OCI-LY7 (cell line): ENCODE measurements around the gene QSOX1. TPM values are rescaled to one million over a fixed set of nuclear protein-coding genes. Genes with fewer than 3 reads are reported as not detected.

ENCODE experiments used
- BruUV-seq: library from RNA; stranded (reverse); fragments of 400-500 nt; replicated peaks from 2 replicates; lab custom pipeline; 2021; lab: Mats Ljungman, UMichigan
- CTCF ChIA-PET: fragments of 300-600 bp; sonication (Branson Sonifier 250); formaldehyde crosslinking; loops from one replicate; lab custom pipeline; 2022; ENCODE audit warnings: antibody characterized with exemption; ENCODE audit not compliant: unreplicated experiment; lab: Charles Lee
- POLR2A ChIA-PET: fragments of 300-600 bp; sonication (Branson Sonifier 250); formaldehyde crosslinking; loops from one replicate; lab custom pipeline; 2022; ENCODE audit warnings: antibody characterized with exemption; lab: Charles Lee
- DNase-seq: peaks from one replicate; pipeline ENCODE4 v3.0.0-alpha.2; 2015; ENCODE audit warnings: low spot score
- H2AFZ ChIP-seq: fragments of 200-600 bp; sonication (generic), shearing (Covaris generic); 2 replicates; pipeline ENCODE4 v1.6.1; 2014; ENCODE audit warnings: mild to moderate bottlenecking, antibody characterized with exemption, low read length, moderate library complexity
- H3K27ac ChIP-seq: fragments of 200-600 bp; sonication (generic); 2 replicates; pipeline ENCODE4 v1.5.1; 2014; ENCODE audit warnings: mixed run types, low read depth, mild to moderate bottlenecking, moderate library complexity, low read length, inconsistent platforms; ENCODE audit not compliant: poor library complexity, severe bottlenecking
- H3K36me3 ChIP-seq: fragments of 200-600 bp; sonication (generic); 2 replicates; pipeline ENCODE4 v1.6.1; 2014; ENCODE audit warnings: mild to moderate bottlenecking, antibody characterized with exemption, low read length, moderate library complexity, mixed read lengths; ENCODE audit not compliant: insufficient read depth
- H3K4me1 ChIP-seq: fragments of 200-600 bp; sonication (generic); 2 replicates; pipeline ENCODE4 v1.5.1; 2014; ENCODE audit warnings: mild to moderate bottlenecking, low read length; ENCODE audit not compliant: insufficient read depth, poor library complexity, severe bottlenecking
- H3K4me2 ChIP-seq: fragments of 200-600 bp; sonication (generic); 2 replicates; pipeline ENCODE4 v1.6.1; 2014; ENCODE audit warnings: mild to moderate bottlenecking, low read length
- H3K4me3 ChIP-seq: fragments of 200-600 bp; sonication (generic); 2 replicates; pipeline ENCODE4 v1.5.1; 2014; ENCODE audit warnings: mild to moderate bottlenecking, low read depth, low read length; ENCODE audit not compliant: poor library complexity, severe bottlenecking
- H3K79me2 ChIP-seq: fragments of 200-600 bp; sonication (generic); 2 replicates; pipeline ENCODE4 v1.6.1; 2016; ENCODE audit warnings: low read depth, mild to moderate bottlenecking, low read length, moderate library complexity, mixed read lengths; ENCODE audit not compliant: insufficient read depth
- H3K9me2 ChIP-seq: fragments of 200-600 bp; sonication (generic); 2 replicates; pipeline ENCODE4 v1.6.1; 2016; ENCODE audit warnings: mild to moderate bottlenecking, low read length, mixed read lengths; ENCODE audit not compliant: insufficient read depth
- H3K9me3 ChIP-seq: fragments of 200-600 bp; sonication (generic); 2 replicates; pipeline ENCODE4 v1.6.1; 2014; ENCODE audit warnings: mild to moderate bottlenecking, mixed run types, low read length, mixed read lengths
- H4K20me1 ChIP-seq: fragments of 200-600 bp; sonication (generic); 2 replicates; pipeline ENCODE4 v1.6.1; 2014; ENCODE audit warnings: mild to moderate bottlenecking, antibody characterized with exemption, low read length, moderate library complexity, mixed read lengths; ENCODE audit not compliant: insufficient read depth
- CTCF ChIP-seq: fragments of 200-600 bp; sonication (generic); conservative IDR thresholded peaks from 2 replicates; pipeline ENCODE4 v1.5.1; 2014; ENCODE audit warnings: mild to moderate bottlenecking, antibody characterized with exemption, low read length, moderate library complexity, mixed read lengths
- EZH2phosphoT487 ChIP-seq: fragments of 200-600 bp; sonication (generic); IDR thresholded peaks from 2 replicates; pipeline ENCODE4 v1.6.1; 2018; ENCODE audit warnings: low read depth, borderline replicate concordance, mild to moderate bottlenecking, mixed run types, antibody characterized with exemption, low read length, moderate library complexity, mixed read lengths
- intact Hi-C: fragments of 100-400 bp; cut with micrococcal nuclease; formaldehyde crosslinking; loops from one replicate; pipeline ENCODE4 v1.10.0; 2022; ENCODE audit not compliant: unreplicated experiment
- total RNA-seq, 2 experiments: library from RNA; depleted of rRNA in 1 of 2; stranded (reverse); fragments of >200 nt in 1 of 2; shearing (Covaris generic) in 1 of 2; gene quantifications; 2 replicates each; pipeline ENCODE4 v1.2.3, GENCODE V29; 2014 to 2022

The QSOX1 gene
- total RNA-seq, 2 experiments from 2014 or later = 8.4 to 23.6 TPM

DNA sequence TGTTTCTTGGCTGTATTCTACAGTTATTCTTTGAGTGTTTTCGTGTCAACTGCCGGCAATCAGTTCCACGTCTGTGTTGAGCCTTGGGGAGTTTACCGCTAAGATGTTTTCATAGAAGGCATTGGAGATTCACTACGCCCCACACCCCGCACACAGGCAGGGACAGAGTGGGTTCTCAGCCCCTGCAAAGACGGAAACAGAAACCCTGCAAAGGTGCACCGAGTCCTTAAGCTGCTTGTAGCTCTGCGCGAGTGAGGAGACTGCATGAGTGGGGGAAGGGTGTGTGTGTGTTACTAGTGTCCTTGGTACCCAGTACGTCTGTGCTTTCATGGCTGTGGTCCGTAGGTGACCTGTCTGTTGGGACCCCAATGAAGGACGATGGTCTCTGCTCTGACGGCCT is 77.3 kb downstream of the QSOX1 start:
- ChIA-PET CTCF (no interaction called here), POLR2A (no interaction called here)
- Histone ChIP-seq H3K4me1 (peaks cover 7% of the 10 kb centered on the region), H3K4me3 (no peak overlapping the region), H3K27ac (no peak overlapping the region), H4K20me1 (no peaks in the 10 kb centered on the region), H3K9me3 (no peaks in the 10 kb centered on the region), H2AFZ (no peak overlapping the region), H3K36me3 (no peaks in the 10 kb centered on the region), H3K4me2 (peak overlapping the region; percentile 85), H3K79me2 (no peaks in the 10 kb centered on the region), H3K9me2 (no peaks in the 10 kb centered on the region)
- TF ChIP-seq CTCF = no peak
- TF ChIP-seq EZH2phosphoT487 = no peak
- BruUV-seq = no TSS peak
- intact Hi-C loops = no loop called here
- no peak for DNase-seq

- POLR2A ChIA-PET = no interaction called here
- Histone ChIP-seq H3K27ac (no peak overlapping the region), H2AFZ (no peak overlapping the region), H3K9me2 (no peaks in the 10 kb centered on the region), H3K36me3 (no peaks in the 10 kb centered on the region), H3K4me3 (no peak overlapping the region), H3K4me1 (peaks cover 7% of the 10 kb centered on the region), H3K79me2 (no peaks in the 10 kb centered on the region), H4K20me1 (no peaks in the 10 kb centered on the region), H3K9me3 (no peaks in the 10 kb centered on the region), H3K4me2 (no peak overlapping the region)
- TF ChIP-seq EZH2phosphoT487 (no peak), CTCF (no peak)
- intact Hi-C loops = no loop called here
- DNase-seq = no peak
- no TSS peak for BruUV-seq
- CTCF ChIA-PET = no interaction called here
These were observed 77.9 kb downstream of the QSOX1 start for GRCh38 chr1:180232521-180233043.

- Histone ChIP-seq H4K20me1 (no peaks in the 10 kb centered on the region), H3K4me2 (no peak overlapping the region), H3K9me3 (no peaks in the 10 kb centered on the region), H2AFZ (no peak overlapping the region), H3K9me2 (no peaks in the 10 kb centered on the region), H3K79me2 (no peaks in the 10 kb centered on the region), H3K36me3 (no peaks in the 10 kb centered on the region), H3K4me1 (peaks cover 7% of the 10 kb centered on the region), H3K4me3 (no peak overlapping the region), H3K27ac (no peak overlapping the region)
- TF ChIP-seq CTCF (no peak), EZH2phosphoT487 (no peak)
- ChIA-PET CTCF (no interaction called here), POLR2A (no interaction called here)
- DNase-seq = no peak
- BruUV-seq = no TSS peak
- intact Hi-C loops = no loop called here
These were observed 78.7 kb downstream of the QSOX1 start for GRCh38 chr1:180233191-180234011.
